H1 (cell line): ENCODE measurements around the gene GLRB. TPM values are rescaled to one million over a fixed set of nuclear protein-coding genes. Genes with fewer than 3 reads are reported as not detected.
A peak's percentile ranks its signal among the peaks of the same experiment; 100 is the strongest.

Source experiments
- CTCF ChIA-PET: fragments of 300-600 bp; sonication (Branson Sonifier 250); formaldehyde crosslinking; loops from one replicate; lab custom pipeline; 2021; ENCODE audit not compliant: partially characterized antibody; lab: Charles Lee
- POLR2A ChIA-PET: fragments of 300-600 bp; sonication (Branson Sonifier 250); formaldehyde crosslinking; loops from one replicate; lab custom pipeline; 2021; ENCODE audit warnings: inconsistent platforms; ENCODE audit not compliant: partially characterized antibody; lab: Charles Lee
- DNase-seq, 2 experiments: peaks; one replicate each; pipeline versions ENCODE4 v3.0.0 to v3.0.0-alpha.2; 2010 to 2022; ENCODE audit warnings: low spot score in 2 of 2, low read depth in 1 of 2, mixed read lengths in 1 of 2
- FAIRE-seq: peaks from 2 replicates; lab custom pipeline; 2011; peaks lifted over from hg19 to GRCh38; lab: Jason Lieb, UNC
- H2AFZ ChIP-seq: 2 replicates; pipeline ENCODE4 v1.8.1; 2012; ENCODE audit warnings: low read length, inconsistent platforms
- H2AK5ac ChIP-seq: 2 replicates; pipeline ENCODE4 v1.6.1; 2013; ENCODE audit warnings: low read depth, low read length
- H2BK120ac ChIP-seq: replicated peaks from 2 replicates; pipeline ENCODE3; 2013; ENCODE audit warnings: low read depth, low read length, inconsistent platforms
- H2BK12ac ChIP-seq: 2 replicates; pipeline ENCODE4 v1.6.1; 2013; ENCODE audit warnings: low read depth, low read length
- H2BK15ac ChIP-seq: 2 replicates; pipeline ENCODE4 v1.6.1; 2013; ENCODE audit warnings: low read length
- H2BK20ac ChIP-seq: 2 replicates; pipeline ENCODE4 v1.6.1; 2013; ENCODE audit warnings: low read length
- H2BK5ac ChIP-seq: 2 replicates; pipeline ENCODE4 v1.6.1; 2013; ENCODE audit warnings: low read depth, low read length
- H3K14ac ChIP-seq: 2 replicates; pipeline ENCODE4 v1.6.1; 2013; ENCODE audit warnings: inconsistent platforms; ENCODE audit not compliant: insufficient read length
- H3K18ac ChIP-seq: 2 replicates; pipeline ENCODE4 v1.6.1; 2013; ENCODE audit warnings: low read length; ENCODE audit errors: extremely low read depth
- H3K23ac ChIP-seq: 2 replicates; pipeline ENCODE4 v1.6.1; 2013; ENCODE audit warnings: inconsistent platforms; ENCODE audit not compliant: insufficient read length
- H3K23me2 ChIP-seq: 2 replicates; pipeline ENCODE4 v1.6.1; 2013; ENCODE audit warnings: low read depth, low read length
- H3K27ac ChIP-seq: 2 replicates; pipeline ENCODE4 v1.6.1; 2011; ENCODE audit warnings: low read depth, low read length, inconsistent platforms
- H3K27me3 ChIP-seq, 4 experiments: replicated peaks in 1 of 4; 1 replicate in 1 of 4; 2 replicates in 3 of 4; pipeline versions ENCODE4 v1.6.1 to v1.8.1; 2011 to 2013; ENCODE audit warnings: low read length in 3 of 4, mild to moderate bottlenecking in 3 of 4, inconsistent platforms in 2 of 4, mixed read lengths in 2 of 4, moderate library complexity in 1 of 4; ENCODE audit not compliant: control insufficient read depth in 3 of 4, insufficient read depth in 3 of 4; ENCODE audit errors: extremely low read depth in 1 of 4
- H3K36me3 ChIP-seq, 4 experiments: 2 replicates each; pipeline versions ENCODE4 v1.6.1 to v1.8.1; 2011 to 2013; ENCODE audit warnings: mild to moderate bottlenecking in 4 of 4, low read length in 3 of 4, moderate library complexity in 2 of 4, control low read depth in 1 of 4, inconsistent platforms in 1 of 4; ENCODE audit not compliant: insufficient read depth in 4 of 4, control insufficient read depth in 2 of 4
- H3K4ac ChIP-seq: replicated peaks from 2 replicates; pipeline ENCODE3; 2013; ENCODE audit warnings: low read length, low read depth, mixed read lengths, inconsistent platforms; ENCODE audit not compliant: insufficient read length
- H3K4me1 ChIP-seq, 4 experiments: replicated peaks in 1 of 4; 1 replicate in 1 of 4; 2 replicates in 3 of 4; pipeline versions ENCODE4 v1.6.1 to v1.8.1; 2011 to 2013; ENCODE audit warnings: low read length in 3 of 4, inconsistent platforms in 2 of 4, mixed read lengths in 1 of 4; ENCODE audit not compliant: insufficient read depth in 4 of 4, control insufficient read depth in 3 of 4
- H3K4me2 ChIP-seq, 2 experiments: 2 replicates each; pipeline versions ENCODE4 v1.6.1 to v1.8.1; 2011 to 2013; ENCODE audit warnings: low read depth in 2 of 2, low read length in 2 of 2, control low read depth in 1 of 2, inconsistent platforms in 1 of 2, mild to moderate bottlenecking in 1 of 2; ENCODE audit not compliant: insufficient read depth in 1 of 2
- H3K4me3 ChIP-seq, 4 experiments: fragments of 200-600, 300-600 bp in 1 of 4; sonication (generic), shearing (Covaris generic), sonication (Bioruptor Twin) in 1 of 4; 2 replicates each; pipeline versions ENCODE4 v1.5.1 to v1.8.1; 2011 to 2016; ENCODE audit warnings: low read length in 4 of 4, low read depth in 3 of 4, control low read depth in 2 of 4, inconsistent platforms in 2 of 4, mild to moderate bottlenecking in 2 of 4, mixed read lengths in 1 of 4, moderate library complexity in 1 of 4; ENCODE audit not compliant: insufficient read depth in 2 of 4; ENCODE audit errors: extremely low read depth in 1 of 4
- H3K56ac ChIP-seq: replicated peaks from 2 replicates; pipeline ENCODE3; 2013; ENCODE audit warnings: low read depth, mild to moderate bottlenecking, mixed read lengths, low read length, inconsistent platforms; ENCODE audit not compliant: insufficient read length
- H3K79me1 ChIP-seq: 2 replicates; pipeline ENCODE4 v1.6.1; 2013; ENCODE audit warnings: low read depth, low read length, control low read depth
- H3K79me2 ChIP-seq, 2 experiments: 2 replicates each; pipeline versions ENCODE4 v1.6.1 to v1.8.1; 2012 to 2013; ENCODE audit warnings: low read length in 2 of 2, mild to moderate bottlenecking in 2 of 2, inconsistent platforms in 1 of 2; ENCODE audit not compliant: insufficient read depth in 2 of 2, control insufficient read depth in 1 of 2
- H3K9ac ChIP-seq, 4 experiments: replicated peaks in 1 of 4; 1 replicate in 1 of 4; 2 replicates in 3 of 4; pipeline versions ENCODE4 v1.6.1 to v1.8.1; 2011 to 2013; ENCODE audit warnings: low read depth in 3 of 4, low read length in 3 of 4, control low read depth in 2 of 4, mild to moderate bottlenecking in 2 of 4, moderate library complexity in 2 of 4, inconsistent platforms in 1 of 4; ENCODE audit errors: extremely low read depth in 1 of 4
- H3K9me3 ChIP-seq, 2 experiments: 2 replicates each; pipeline versions ENCODE4 v1.6.1 to v1.8.1; 2012 to 2013; ENCODE audit warnings: mild to moderate bottlenecking in 2 of 2, moderate library complexity in 2 of 2, control low read depth in 1 of 2, inconsistent platforms in 1 of 2, low read depth in 1 of 2, low read length in 1 of 2, mixed read lengths in 1 of 2; ENCODE audit not compliant: insufficient read depth in 2 of 2
- H4K20me1 ChIP-seq, 2 experiments: replicated peaks in 1 of 2; 2 replicates each; pipeline versions ENCODE3 to v1.8.1; 2011 to 2013; ENCODE audit warnings: inconsistent platforms in 2 of 2, low read length in 2 of 2, mild to moderate bottlenecking in 1 of 2; ENCODE audit not compliant: insufficient read depth in 2 of 2, control insufficient read depth in 1 of 2
- H4K5ac ChIP-seq: 2 replicates; pipeline ENCODE4 v1.6.1; 2013; ENCODE audit warnings: low read length, low read depth, mixed read lengths, inconsistent platforms; ENCODE audit not compliant: insufficient read length
- H4K8ac ChIP-seq: 2 replicates; pipeline ENCODE4 v1.8.0; 2013; ENCODE audit warnings: mild to moderate bottlenecking, moderate library complexity, low read length, inconsistent platforms; ENCODE audit not compliant: insufficient read depth; ENCODE audit errors: extremely low read depth
- H4K91ac ChIP-seq: replicated peaks from 2 replicates; pipeline ENCODE3; 2013; ENCODE audit warnings: low read length, mixed read lengths, inconsistent platforms; ENCODE audit not compliant: insufficient read length
- EZH2 ChIP-seq: fragments of 200-600 bp; sonication (generic); IDR thresholded peaks from 2 replicates; pipeline ENCODE4 v1.7.1; 2012; ENCODE audit warnings: low read depth, mild to moderate bottlenecking, moderate library complexity, low read length, inconsistent platforms; ENCODE audit not compliant: severe bottlenecking
- GTF2F1 ChIP-seq: IDR thresholded peaks from 2 replicates; pipeline ENCODE4 v1.6.1; 2012; ENCODE audit warnings: low read depth, low read length, improper control_type of control experiment, borderline replicate concordance
- KDM4A ChIP-seq: IDR thresholded peaks from one replicate; pipeline ENCODE4 v1.7.1; 2012; ENCODE audit warnings: low read depth, mild to moderate bottlenecking, moderate library complexity, low read length, inconsistent platforms; ENCODE audit not compliant: severe bottlenecking
- PHF8 ChIP-seq: fragments of 200-600 bp; sonication (generic); conservative IDR thresholded peaks from 2 replicates; pipeline ENCODE4 v1.7.1; 2012; ENCODE audit warnings: low read depth, mild to moderate bottlenecking, inconsistent platforms, low read length, moderate library complexity
- RBBP5 ChIP-seq: IDR thresholded peaks from 2 replicates; pipeline ENCODE4 v1.7.1; 2012; ENCODE audit warnings: low read depth, mild to moderate bottlenecking, inconsistent platforms, low read length, moderate library complexity, borderline replicate concordance
- SAP30 ChIP-seq: fragments of 300-600 bp; sonication (generic); IDR thresholded peaks from 2 replicates; pipeline ENCODE4 v1.7.1; 2012; ENCODE audit warnings: low read length, moderate library complexity, mild to moderate bottlenecking, inconsistent platforms; ENCODE audit not compliant: insufficient read depth, insufficient replicate concordance
- SUZ12 ChIP-seq: fragments of 200-600 bp; sonication (generic); IDR thresholded peaks from 2 replicates; pipeline ENCODE4 v1.6.1; 2012; ENCODE audit warnings: mild to moderate bottlenecking, inconsistent platforms, low read length, moderate library complexity, mixed read lengths
- TEAD4 ChIP-seq: IDR thresholded peaks from 2 replicates; pipeline ENCODE4 v1.6.1; 2012; ENCODE audit warnings: low read depth, low read length, inconsistent platforms, mixed read lengths
- WGBS, 2 experiments: shearing (Covaris generic) in 1 of 2; methylation state at CpG; one replicate each; pipeline versions ENCODE4 v1.1.6 to v1.1.7; 2013 to 2015; ENCODE audit warnings: low lambda C conversion rate in 2 of 2, mixed read lengths in 2 of 2, inconsistent platforms in 1 of 2, low coverage in 1 of 2, missing lambda C conversion rate in 1 of 2; ENCODE audit not compliant: insufficient replicate concordance in 2 of 2, insufficient coverage in 1 of 2, insufficient read length in 1 of 2; ENCODE audit errors: extremely low coverage in 1 of 2, missing lambda C conversion rate in 1 of 2; 5-methylcytosine and 5-hydroxymethylcytosine counted together
- polyA plus RNA-seq, 7 experiments: library from polyadenylated mRNA; depleted of rRNA in 3 of 7; stranded (reverse) in 5 of 7; unstranded in 2 of 7; fragments of >200 nt in 5 of 7; fragments of 200-250 nt in 2 of 7; gene quantifications; 1 replicate in 5 of 7; 2 replicates in 1 of 7; 4 replicates in 1 of 7; pipeline versions ENCODE4 v1.2.1 to v1.2.3, GENCODE V29; 2011 to 2013; ENCODE audit warnings: missing spikeins in 2 of 7, mixed read lengths in 2 of 7
- total RNA-seq: library from RNA; stranded (reverse); fragmentation: NEBNext Ultra II Directional; extraction: Animal tissue kit (Norgen Biotek cat#: 25700); gene quantifications from 2 replicates; pipeline ENCODE4 v1.2.1, GENCODE V29; 2021

GLRB gene
- total and polyA plus RNA-seq, 2 of the 8 experiments (the other 6 are each of a cell fraction or from before 2014, with no cell fraction given) = 0.33 to 1.1 TPM

GRCh38 chr4:157076578-157076947 is 613 bp downstream of the GLRB start:
- Histone ChIP-seq H3K4me2 (peak overlapping the region; percentile 87 to 100), H3K9ac (peak overlapping the region in 2 of 4 experiments; percentile 22 to 31; a peak in 1 of 7 replicates), H4K8ac (peak overlapping the region; percentile 74; the same call in 1 of the 2 replicates), H2BK120ac (no peak overlapping the region), H3K9me3 (no peaks in the 10 kb centered on the region), H2BK15ac (no peak overlapping the region), H2AFZ (peak overlapping the region; percentile 97), H3K4me1 (peaks cover 0 to 2% (median 0%) of the 10 kb centered on the region in 4 experiments; a peak in 2 of 7 replicates), H3K14ac (no peak overlapping the region), H3K79me1 (no peaks in the 10 kb centered on the region), H2BK20ac (no peak overlapping the region), H3K23me2 (peaks cover 4% of the 10 kb centered on the region; the same call in 1 of the 2 replicates), H3K27ac (no peak overlapping the region), H3K4ac (no peak overlapping the region), H2BK5ac (no peak overlapping the region), H3K56ac (no peak overlapping the region), H3K79me2 (no peaks in the 10 kb centered on the region), H4K5ac (no peak overlapping the region), H3K27me3 (peaks cover 0 to 17% (median 13%) of the 10 kb centered on the region in 4 experiments; a peak in 6 of 7 replicates), H3K18ac (no peak overlapping the region), H3K36me3 (no peaks in the 10 kb centered on the region), H2AK5ac (no peak overlapping the region), H4K20me1 (no peaks in the 10 kb centered on the region), H4K91ac (no peak overlapping the region), H3K4me3 (peak overlapping the region; percentile 50 to 74 (median 61)), H3K23ac (no peak overlapping the region), H2BK12ac (no peak overlapping the region)
- no peak for FAIRE-seq
- DNase-seq = peak in 1 of 2 experiments; percentile 48
- WGBS, 2 experiments = 3% methylated on average over 8 of the region's 8 CpGs; no CpG with 5 or more reads in 1 of the 2 experiments
- ChIA-PET CTCF (interaction anchor here (1.2 to 1.3 kb wide), 2 partner anchors 8 to 13 kb away, joined by 3 to 4 read pairs; no protein-coding TSS in a partner anchor), POLR2A (no interaction called here)
- peak; percentile 19; the same call in 1 of the 2 replicates for TF ChIP-seq SUZ12
- TF ChIP-seq SAP30 = no peak
- no peak for TF ChIP-seq TEAD4
- TF ChIP-seq EZH2 = peak; percentile 17
- TF ChIP-seq RBBP5 = 0 out of 2 replicates have a peak, but pooled peaks have one; percentile 25
- TF ChIP-seq GTF2F1 = no peak
- peak; percentile 56 for TF ChIP-seq KDM4A
- TF ChIP-seq PHF8 = no peak
